Measurements from ENCODE around the gene ZNF33A.
"Not testable (repeated sequence)": the region's sequence is repeated elsewhere in the genome, so short reads cannot be mapped to it uniquely, and the experiment has no call there.

ZNF33A gene

DNA sequence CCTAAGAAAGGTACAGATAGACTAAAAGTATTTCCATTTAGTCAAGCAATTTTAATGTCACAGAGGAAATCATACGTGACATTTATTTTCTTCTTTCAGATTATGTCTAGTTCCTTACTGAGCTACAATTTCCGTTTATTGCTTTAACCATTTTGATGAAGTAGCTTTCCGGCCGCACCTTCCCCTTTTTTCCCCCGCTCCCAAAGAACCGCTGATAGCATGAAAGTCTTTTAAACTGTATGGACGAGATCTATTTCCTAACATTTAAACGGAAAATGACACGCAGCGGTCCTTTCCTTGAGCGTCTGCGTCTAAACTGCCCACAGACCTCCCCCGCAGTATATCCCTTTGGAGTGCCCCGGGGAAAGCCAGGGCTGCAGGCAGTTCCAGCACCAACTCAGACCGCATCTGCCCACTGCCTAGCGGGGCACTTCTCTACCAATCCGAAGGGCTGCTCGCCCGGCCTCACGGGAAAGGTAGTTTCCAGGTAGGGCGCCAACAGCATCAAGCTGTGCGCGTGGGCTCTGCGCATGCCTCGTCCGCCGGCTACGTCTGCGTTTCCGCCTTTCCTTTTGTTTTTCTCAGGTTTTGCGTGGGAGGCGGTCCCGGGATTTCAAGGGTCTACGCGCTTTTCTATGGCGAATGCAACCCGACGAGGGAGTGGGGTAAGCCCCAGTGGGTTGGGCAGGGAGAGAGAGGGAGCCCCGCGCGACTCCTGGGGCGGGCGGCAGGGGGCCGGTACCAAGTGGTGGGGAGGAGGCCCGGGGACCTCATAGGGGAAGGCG is at the start of gene ZNF33A:
Gene ZNF33A (plus strand): TSS at position 557 of the 785 bp plus-strand sequence. CDS start 1,667 bp downstream, outside the sequence.
- DNase-seq = no peak

DNA sequence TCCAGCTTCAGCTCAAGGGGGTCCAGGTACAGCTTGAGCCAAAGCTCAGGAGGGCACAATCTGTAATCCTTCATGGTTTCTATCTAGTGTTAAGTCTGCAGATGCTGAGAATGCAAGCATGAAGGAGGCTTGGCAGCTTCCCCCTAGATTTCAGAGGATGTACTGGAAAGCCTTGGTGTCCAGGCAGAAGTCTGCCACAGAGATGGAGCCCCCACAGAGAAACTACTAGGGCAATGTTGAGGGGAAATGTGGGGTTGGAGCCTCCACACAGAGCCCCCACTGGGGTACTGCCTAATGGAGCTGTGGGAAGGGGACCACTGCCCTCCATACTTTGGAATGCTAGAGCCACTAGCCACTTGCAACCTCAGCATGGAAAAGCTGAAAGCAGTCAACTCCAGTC is 45.5 kb upstream of the ZNF33A start:
- no peak for DNase-seq

DNA sequence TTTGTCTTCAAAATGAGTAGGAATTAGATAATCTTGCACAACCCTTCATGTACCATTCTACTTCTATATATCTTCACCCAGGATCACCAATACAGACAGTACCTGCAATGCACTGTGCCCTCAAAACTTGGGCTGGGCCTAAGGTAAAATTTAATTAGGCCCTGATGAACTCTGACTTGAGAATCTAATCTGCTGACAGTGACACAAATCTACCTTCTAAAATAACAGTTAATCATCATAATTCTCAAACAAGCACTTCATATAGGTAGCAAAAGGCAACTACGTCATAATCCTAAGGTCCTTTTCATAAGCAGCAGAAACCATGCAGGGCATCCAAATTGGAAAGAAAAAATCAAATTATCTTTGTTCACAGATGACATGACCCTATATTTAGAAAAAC is 38.1 kb upstream of the ZNF33A start:
- no peak for DNase-seq

DNA sequence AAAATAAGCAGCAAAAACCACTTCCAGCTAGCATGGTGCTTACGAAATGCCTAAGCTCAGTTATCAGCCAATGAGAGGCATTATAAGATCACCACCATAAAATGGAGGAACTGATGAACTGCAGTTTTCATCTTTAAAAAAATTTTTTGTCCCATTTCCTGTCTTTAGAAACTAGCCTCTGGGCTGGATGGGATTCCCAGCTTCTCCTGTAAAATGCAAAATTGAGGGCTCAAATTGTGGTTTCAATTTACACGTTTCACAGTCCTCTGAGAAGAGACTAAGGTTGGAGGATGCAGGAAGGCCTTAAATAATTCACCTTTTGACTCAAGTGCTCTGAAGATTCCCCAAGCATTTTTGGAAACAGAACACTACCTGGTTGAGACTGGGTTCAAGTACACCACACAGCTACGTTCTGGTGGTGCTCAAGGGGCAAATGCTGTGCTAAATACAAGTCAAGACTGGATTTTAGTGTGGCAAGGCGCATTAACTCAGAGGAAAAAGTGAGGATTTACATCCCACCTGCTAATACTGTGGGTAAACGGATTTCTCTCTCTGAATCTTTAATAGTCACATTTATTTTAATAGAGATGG is 35.0 kb upstream of the ZNF33A start:
- no peak for DNase-seq

DNA sequence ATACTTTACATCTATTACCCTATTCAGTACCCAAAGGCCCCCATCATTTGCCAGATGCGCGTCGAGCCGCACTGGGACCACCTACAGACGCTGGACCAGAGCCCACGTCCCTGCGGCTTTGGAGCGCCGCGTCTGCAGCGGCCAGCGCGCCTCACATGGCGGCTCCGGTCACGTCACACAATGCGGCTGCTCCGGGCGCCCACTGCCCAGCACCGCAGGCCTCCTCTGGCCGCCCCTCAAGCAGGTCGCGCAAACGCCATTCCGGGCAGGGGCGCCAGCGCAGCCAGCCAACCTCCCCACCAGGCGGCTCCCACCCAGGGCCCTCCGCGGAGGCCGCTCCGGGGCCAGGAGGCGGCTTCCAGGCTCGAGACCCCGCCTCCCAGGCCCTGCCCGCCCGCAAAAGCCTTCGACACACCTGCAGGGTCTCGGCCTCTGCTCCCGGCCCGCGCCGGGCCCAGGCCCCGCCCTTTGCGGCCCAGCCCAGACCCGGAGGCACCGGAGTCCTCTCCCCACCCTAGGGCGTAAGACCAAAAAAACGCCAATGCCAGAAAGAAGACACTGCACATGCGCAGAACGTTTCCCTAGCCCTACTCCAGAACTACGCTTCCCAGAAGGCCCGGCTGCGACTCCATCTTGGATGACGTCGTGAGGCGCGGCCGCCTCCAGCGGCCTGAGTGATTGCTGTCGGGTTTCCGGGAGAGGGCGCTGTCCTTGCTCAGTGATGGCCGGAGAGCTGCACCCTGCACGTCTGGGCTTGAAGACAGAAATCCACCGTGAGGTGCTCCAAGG is 34.2 kb upstream of the ZNF33A start, which contains the start of gene ZNF25:
Gene ZNF25 (minus strand): TSS at position 557 of the 789 bp plus-strand sequence. CDS start 4,925 bp downstream, outside the sequence.
- peak; percentile 77 for DNase-seq

DNA sequence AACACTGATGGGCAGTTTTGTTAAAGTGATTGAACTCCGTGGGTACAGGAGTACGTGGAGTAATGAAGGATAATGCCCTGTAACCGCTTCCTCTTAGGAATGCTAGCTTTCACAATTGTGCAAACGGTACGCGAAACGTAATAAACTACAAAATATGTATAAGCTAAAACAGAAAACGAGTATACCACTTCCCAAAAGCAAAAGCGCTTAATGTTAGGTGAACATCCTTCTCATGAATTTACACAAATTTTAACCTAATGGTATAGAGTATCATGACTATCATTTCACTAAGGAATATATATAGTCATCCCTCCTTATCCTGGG is 33.6 kb upstream of the ZNF33A start:
- no peak for DNase-seq

DNA sequence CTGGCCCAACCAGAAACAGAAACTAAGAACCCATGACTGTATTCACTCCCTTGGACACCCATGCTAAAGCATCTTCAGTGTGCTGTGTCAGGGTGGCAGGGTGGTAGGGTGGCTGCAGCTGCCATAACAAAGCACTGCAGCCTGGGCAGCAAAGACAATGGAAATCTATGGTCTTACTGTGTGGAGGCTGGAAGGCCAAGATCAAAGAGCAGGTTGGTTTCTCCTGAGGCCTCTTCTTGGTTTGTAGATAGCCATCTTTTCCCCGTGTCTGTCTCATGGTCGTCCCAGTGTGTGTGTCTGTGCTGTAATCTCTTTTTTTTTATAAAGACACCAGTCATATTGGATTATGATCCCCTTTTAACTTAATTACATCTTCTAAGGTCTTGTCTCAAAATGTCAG is 18.8 kb upstream of the ZNF33A start:
- DNase-seq = no peak

DNA sequence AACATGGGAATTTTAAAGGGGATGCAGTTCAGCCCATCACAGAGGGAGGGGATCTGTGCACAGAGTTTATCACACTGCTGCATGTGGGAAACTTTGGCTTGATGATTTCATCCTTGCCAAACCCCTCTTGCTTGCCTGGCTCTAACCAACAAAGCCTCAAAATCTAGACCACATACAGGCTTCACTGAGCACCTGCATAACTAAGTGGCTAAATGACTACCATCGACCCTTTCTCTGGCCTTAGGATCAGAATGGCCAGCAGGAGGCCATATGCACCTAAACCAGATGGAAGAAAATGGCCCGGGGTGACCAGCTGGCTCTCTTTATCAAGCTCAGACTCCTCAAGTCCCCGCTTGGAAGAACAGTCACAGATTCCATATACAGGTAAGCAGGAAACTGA is 18.4 kb upstream of the ZNF33A start:
- DNase-seq = no peak

DNA sequence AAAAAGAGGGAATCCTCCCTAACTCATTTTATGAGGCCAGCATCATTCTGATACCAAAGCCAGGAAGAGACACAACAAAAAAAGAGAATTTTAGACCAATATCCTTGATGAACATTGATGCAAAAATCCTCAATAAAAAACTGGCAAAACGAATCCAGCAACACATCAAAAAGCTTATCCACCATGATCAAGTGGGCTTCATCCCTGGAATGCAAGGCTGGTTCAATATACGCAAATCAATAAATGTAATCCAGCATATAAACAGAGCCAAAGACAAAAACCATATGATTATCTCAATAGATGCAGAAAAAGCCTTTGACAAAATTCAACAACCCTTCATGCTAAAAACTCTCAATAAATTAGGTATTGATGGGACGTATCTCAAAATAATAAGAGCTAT is 11.6 kb upstream of the ZNF33A start:
- DNase-seq = not testable (repeated sequence)

DNA sequence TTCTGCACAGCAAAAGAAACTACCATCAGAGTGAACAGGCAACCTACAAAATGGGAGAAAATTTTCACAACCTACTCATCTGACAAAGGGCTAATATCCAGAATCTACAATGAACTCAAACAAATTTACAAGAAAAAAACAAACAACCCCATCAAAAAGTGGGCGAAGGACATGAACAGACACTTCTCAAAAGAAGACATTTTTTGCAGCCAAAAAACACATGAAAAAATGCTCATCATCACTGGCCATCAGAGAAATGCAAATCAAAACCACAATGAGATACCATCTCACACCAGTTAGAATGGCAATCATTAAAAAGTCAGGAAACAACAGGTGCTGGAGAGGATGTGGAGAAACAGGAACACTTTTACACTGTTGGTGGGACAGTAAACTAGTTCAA is 10.0 kb upstream of the ZNF33A start:
- not testable (repeated sequence) for DNase-seq

DNA sequence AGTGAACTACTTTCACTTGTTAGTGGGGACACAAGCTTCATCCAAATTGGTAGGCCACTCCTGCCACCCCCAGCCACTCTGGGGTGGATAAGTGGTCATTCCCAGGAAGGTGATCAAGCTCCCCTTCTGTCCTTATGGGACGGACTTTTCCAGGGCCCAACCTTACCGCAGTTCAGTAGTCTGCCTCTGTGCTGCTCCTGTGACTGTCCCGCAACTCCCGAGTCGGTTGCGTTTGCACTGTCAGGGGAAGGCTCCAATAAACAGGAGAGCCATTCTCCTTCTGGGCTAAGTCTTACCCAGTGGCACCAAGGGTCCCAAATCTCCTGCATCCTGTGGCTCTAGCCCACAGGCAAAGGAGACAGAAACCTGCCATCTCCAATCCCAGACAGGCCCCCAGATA is 7.4 kb upstream of the ZNF33A start:
- DNase-seq = no peak

DNA sequence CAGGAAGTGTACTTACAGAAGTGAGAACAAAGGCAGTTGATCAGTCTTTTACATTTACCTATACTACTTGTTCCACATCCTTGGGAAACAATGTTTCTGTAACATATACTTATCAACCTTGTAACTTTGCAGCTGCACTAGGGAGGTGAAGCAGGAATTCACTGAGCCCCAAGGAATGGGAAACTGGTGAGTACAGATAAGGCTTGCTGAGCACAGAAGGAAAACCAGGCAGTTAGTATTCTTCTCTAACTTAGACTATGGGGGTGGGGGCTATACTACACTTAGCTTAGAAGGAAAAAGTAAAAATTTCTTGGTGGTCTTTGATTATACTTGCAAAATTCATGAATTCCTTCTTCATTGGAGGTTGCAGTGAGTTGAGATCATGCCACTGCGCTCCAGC is 6.9 kb upstream of the ZNF33A start:
- DNase-seq = no peak

DNA sequence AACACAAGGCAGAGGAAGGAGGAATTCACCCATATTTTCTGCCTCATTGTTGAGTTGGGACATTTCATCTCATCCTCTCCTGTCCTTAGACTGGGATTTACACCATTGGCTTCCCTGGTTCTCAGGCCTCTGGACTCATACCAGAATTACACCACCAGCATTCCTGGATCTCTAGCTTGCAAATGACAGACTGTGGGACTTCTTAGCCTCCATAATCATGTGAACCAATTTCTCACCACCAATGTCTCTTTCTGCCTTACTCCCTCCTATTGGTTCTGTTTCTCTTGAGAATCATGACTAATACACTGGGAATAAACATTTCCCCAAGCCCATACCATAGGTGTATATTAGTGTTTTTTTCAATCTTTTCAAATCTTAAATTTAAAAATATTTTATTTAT is 2.9 kb upstream of the ZNF33A start:
- DNase-seq = no peak

DNA sequence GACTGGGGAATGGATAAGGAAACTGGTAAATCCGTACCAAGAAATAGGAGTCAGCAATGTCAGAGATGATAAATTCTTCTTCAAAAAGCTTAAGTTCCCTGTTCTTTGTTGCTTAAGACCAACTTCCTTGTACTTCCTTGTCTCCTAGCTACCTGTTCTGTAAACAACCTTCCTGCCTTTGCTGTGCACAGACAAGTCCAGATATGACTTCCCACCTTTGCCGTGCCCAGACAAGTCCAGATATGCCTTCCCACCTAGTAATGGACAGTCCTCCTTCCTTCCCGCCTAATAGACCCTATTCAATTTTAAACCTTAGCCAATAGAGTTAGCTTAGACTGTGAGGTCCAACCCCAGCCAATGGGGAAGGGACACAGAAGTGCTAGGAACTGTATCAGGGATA is 2.5 kb upstream of the ZNF33A start:
- DNase-seq = no peak

DNA sequence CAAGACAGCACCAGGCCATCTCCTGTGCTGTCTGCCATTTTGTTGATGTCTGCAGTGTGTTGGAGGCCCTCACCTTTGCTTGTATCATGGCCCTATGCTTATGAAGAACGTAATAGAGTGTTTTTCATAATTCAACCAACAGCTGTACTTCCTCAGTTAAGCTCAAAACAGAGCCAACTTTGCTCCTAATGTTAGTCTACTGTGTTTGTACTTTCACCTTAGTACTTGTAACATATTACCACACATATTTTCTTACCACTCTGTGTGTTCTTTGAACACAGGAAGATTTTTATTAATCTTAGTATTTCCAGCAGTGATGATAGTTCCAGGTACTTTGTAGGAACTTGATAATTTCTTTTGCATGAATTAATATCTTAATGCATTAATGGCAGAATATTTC is 5.9 kb downstream of the ZNF33A start:
- no peak for DNase-seq

DNA sequence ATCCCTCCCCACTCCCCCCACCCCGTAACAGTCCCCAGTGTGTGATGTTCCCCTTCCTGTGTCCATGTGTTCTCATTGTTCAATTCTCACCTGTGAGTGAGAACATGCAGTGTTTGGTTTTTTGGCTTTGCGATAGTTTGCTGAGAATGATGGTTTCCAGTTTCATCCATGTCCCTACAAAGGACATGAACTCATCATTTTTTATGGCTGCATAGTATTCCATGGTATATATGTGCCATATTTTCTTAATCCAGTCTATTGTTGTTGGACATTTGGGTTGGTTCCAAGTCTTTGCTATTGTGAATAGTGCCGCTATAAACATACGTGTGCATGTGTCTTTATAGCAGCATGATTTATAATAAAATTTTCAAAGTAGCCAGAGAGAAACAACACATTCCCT is 8.6 kb downstream of the ZNF33A start:
- DNase-seq = not testable (repeated sequence)

DNA sequence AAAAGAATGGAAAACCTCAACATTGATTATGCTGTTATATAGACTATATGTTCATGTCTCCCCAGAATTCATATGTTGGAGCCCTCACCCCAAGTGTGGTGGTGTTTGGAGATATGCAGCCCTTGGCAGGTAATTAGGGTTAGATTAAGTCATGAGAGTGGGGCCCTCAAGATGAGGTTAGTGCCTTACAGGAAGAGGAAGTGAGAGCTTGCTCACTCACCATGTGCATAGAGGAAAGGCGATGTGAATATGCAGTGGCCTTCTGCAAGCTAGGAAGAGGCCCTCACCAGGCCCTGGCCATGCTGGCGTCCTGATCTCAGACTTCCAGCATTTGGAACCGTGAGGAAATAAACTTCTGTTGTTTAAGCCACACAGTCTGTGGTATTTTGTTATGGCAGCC is 14.8 kb downstream of the ZNF33A start:
- DNase-seq = no peak

DNA sequence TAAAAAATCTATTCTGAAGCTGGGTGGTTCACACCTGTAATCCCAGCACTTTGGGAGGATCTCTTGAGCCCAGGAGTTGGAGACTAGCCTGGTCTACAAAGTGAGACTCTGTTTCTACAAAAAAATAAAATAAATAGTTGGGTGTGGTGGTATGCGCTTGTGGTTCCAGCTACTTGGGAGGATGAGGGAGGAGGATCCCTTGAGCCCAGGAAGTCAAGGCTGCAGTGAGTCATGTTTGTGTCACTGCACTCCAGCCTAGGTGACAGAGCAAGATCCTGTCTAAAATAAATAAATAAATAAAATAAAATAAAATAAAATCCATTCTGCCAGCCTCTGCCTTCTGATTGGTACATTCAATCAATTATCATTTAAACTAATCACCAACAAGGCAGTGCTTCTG is 17.5 kb downstream of the ZNF33A start:
- DNase-seq = no peak

DNA sequence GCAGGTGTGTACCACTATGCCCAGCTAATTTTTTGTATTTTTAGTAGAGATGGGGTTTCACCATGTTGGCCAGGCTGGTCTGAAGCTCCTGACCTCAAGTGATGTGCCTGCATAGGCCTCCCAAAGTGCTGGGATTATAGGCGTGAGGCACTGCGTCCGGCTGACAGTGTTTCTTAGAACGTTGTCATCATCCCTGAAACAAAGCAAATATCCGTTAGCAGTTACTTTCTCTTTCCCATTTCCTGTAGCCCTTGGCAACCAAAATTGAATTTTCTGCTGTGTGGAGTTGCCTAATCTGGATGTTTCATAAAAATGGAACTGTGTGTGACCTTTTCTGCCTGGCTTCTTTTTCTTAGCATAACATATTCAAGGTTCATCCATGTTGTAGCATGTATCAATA is 22.4 kb downstream of the ZNF33A start:
- DNase-seq = no peak

DNA sequence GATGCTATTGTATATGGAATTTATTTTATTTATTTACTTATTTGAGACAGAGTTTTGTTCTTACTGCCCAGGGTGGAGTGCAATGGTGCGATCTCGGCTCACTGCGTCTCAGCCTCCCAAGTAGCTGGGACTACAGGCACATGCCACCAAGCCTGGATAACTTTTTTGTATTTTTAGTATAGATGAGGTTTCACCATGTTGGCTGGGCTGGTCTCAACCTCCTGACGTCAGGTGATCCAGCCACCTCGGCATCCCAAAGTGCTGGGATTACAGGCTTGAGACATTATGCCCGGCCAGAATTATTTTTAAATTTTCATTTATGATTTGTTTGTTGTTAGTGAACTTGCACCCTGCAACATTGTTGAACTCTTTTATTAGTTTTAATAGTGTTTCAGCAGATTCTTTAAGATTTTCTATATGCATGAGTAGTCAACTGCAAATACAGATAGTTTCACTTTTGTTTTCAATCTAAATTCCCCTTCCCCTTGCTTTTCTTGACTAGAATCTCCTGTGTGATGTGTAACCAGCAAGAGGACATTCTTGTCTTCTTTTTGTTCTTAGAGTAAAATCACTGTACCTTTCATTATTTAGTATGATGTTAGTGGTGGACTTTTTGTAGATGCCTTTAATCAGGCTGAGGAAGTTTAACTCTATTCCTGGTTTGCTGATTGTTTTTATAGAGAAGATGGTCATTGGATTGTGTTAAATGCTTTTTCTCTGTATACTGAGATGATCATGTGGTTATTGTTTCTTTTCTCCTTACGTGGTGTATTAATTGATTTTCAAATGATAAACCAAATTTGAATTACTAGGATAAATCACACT is 27.8 kb downstream of the ZNF33A start:
- DNase-seq = no peak

DNA sequence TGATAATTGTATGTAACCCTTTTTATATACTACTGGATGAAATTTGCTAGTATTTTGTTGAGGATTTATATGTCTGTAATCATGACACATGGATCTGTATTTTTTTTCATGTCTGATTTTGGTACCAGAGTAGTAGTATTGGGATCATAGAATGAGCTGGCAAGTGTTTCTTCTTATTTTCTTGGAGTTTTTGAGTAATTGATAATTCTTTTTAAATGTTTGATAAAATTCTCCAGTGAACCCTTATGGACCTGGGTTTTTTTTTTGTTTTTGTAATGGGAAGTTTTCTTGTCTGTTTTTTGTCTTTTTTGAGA is 28.4 kb downstream of the ZNF33A start:
- no peak for DNase-seq

DNA sequence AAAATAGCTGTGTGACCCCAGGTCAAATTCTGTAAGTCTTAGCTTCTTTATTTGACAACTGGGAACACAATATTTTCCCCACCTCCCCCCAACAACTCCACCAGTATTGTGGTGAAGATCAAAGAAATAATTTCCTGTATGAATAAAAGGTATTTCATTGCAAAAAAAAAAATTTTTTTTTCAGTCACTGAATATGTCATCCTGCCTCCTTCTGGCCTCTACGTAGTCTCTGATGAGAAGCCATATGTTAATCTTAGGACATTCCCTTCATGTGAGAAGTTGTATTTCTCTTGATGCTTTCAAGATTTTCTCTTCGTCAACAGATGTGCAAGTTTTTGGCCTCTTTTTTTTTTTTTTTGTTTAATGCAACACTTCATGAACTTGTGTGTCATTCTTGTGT is 33.0 kb downstream of the ZNF33A start:
- no peak for DNase-seq

DNA sequence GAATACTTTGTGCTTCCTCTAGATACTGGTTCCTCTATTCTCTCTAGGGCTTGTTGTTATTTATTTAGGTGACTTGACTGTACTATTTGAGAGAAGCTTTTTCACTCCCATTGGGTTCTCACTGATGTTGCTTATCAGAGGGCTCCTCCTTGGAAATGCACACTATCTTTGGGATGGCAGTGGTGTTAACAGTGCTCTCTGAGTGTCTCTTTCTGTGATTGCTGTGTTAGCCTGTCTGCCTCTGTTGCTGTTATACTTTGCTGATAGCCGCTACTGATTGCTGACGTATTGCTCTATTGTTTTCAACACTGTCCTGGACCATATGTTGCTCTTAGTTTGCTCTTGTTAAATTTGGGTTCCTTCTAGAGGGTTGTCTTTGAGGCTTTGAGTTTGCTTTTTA is 34.7 kb downstream of the ZNF33A start:
- DNase-seq = no peak

Measured in cortex of kidney (tissue), 1 donor.